ENCODE data around the gene STIM1.

STIM1 gene

DNA sequence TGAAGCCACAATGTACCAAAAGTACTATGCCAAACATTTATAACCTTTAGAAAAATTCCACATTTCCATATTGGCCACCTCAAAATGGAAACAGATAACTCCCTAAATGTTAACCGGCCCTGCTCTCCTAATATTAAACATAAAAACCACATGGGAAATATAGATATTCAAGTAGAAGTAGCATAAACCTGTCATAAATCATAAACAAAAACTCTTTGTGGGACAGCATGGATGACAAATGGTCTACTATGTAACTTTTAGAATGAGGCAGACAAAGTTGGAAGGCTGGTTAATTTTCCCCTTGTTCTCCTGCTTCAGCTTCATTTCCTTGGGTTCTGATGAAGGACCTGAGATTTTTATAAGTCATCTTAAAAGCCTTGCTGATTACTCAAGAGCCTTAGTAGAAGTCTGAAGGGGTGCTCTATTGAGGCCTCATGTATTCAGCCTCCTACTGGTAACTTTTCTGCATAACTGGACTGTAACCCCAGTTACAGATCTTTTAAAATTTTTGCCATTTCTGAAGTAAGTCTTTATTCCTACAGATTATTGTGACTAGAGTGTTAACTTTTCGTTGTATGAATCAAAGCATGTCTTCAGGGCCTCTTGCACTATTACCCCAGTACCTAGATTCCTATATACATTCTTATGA lies 116.4 kb downstream of the STIM1 start:
- H3K9me3 ChIP-seq (replicated peaks; ENCODE audit: low read length) = no peaks in the 10 kb centered on the region
- H3K36me3 ChIP-seq (ENCODE audit: insufficient read depth, low read length) = no peaks in the 10 kb centered on the region
- H3K9ac ChIP-seq (ENCODE audit: low read depth, low read length) = no peak overlapping the region
- H3K4me1 ChIP-seq (ENCODE audit: control insufficient read depth, insufficient read depth, low read length) = no peaks in the 10 kb centered on the region
- H3K4me3 ChIP-seq (ENCODE audit: low read length) = no peak overlapping the region
- no peaks in the 10 kb centered on the region for H3K27me3 ChIP-seq (ENCODE audit: control insufficient read depth, insufficient read depth, low read length)
- H3K4me2 ChIP-seq (ENCODE audit: low read length) = no peak overlapping the region

DNA sequence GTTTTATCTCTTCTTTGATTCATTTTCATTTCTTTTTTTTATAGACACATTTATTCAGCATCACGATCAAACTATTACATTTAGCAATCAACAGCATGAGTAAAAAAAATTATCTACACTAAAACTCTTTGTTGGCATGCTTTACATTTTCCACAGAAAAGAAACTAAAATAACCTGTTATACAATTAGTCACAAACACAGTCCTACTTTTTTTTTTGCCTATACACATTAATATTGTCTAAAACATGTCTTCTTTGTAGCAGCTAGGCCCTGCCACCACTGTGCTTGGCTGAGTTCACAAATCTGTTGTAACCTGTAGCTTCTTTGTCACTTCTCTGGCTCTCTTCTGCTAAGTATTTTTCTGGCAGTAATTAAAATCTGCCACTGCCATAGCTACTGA lies 117.0 kb downstream of the STIM1 start:
- Histone ChIP-seq H3K9ac (ENCODE audit: low read depth, low read length) (no peak overlapping the region), H3K4me3 (ENCODE audit: low read length) (no peak overlapping the region), H3K27me3 (ENCODE audit: control insufficient read depth, insufficient read depth, low read length) (no peaks in the 10 kb centered on the region), H3K4me1 (ENCODE audit: control insufficient read depth, insufficient read depth, low read length) (no peaks in the 10 kb centered on the region), H3K36me3 (ENCODE audit: insufficient read depth, low read length) (no peaks in the 10 kb centered on the region), H3K4me2 (ENCODE audit: low read length) (no peak overlapping the region), H3K9me3 (replicated peaks; ENCODE audit: low read length) (no peaks in the 10 kb centered on the region)

DNA sequence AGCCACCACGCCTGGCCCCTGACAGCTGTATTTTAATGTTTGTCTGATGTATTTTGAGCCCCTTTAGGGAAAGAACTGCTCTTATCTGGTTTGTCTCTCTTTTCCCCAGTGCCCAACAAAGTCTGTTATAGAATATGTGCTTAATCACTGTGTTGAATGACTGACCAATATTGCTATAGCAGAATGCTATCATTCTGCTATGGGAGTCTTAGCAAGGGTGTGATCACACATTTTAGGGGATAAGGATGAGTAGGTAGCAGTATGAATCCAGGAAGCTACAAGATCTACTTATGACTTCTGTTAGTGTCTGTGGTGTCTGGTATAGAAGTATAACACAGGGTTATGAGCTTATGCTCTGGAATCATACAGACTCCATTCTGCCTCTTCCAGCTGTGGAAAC lies 121.6 kb downstream of the STIM1 start:
- Histone ChIP-seq H3K36me3 (ENCODE audit: insufficient read depth, low read length) (no peaks in the 10 kb centered on the region), H3K4me2 (ENCODE audit: low read length) (no peak overlapping the region), H3K9me3 (replicated peaks; ENCODE audit: low read length) (no peaks in the 10 kb centered on the region), H3K9ac (ENCODE audit: low read depth, low read length) (no peak overlapping the region), H3K4me1 (ENCODE audit: control insufficient read depth, insufficient read depth, low read length) (no peaks in the 10 kb centered on the region), H3K4me3 (ENCODE audit: low read length) (no peak overlapping the region), H3K27me3 (ENCODE audit: control insufficient read depth, insufficient read depth, low read length) (no peaks in the 10 kb centered on the region)

DNA sequence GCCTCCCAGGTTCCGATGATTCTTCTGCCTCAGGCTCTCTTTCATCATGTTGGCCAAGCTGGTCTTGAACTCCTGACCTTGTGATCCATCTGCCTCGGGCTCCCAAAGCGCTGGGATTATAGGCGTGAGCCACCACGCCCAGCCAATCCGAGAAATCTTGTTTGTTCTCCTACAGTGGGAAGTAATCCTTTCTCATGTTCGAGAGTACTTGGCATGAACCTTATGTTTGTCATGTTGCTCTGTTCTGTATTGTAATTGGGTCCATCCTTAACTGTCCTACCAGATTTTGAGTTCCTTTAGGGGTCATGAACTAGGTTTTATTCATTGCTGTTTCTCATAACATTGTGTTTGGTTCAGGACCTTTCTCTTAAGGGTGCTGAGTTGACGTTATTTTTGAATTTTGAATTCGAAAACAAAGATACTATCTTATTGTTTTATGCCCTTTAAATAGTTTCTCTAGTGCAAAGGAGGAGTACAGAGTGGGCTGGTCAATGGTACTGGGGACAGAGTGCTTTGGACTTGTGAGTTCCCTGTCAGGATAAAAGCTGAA lies 125.7 kb downstream of the STIM1 start:
- Histone ChIP-seq H3K36me3 (ENCODE audit: insufficient read depth, low read length) (no peaks in the 10 kb centered on the region), H3K4me1 (ENCODE audit: control insufficient read depth, insufficient read depth, low read length) (no peaks in the 10 kb centered on the region), H3K9ac (ENCODE audit: low read depth, low read length) (no peak overlapping the region), H3K4me3 (ENCODE audit: low read length) (no peak overlapping the region), H3K4me2 (ENCODE audit: low read length) (no peak overlapping the region), H3K27me3 (ENCODE audit: control insufficient read depth, insufficient read depth, low read length) (no peaks in the 10 kb centered on the region), H3K9me3 (replicated peaks; ENCODE audit: low read length) (no peaks in the 10 kb centered on the region)

DNA sequence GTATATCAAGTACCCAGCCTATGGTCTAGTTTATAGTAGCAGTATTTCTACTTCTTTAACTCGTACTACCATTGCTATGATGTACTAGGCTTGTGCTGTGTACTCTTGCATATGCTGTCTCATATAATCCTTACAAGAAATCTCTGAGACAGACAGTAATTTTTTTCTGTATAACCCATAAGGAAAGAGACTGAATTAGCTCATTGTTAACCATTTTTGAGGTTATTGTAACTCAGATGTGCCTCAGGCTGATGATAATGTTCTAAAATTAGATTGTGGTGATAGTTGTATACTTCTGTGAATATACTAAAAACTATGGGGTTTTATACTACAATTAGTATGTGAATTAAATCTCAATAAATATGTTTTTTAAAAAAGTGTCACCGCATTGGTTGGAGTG lies 127.0 kb downstream of the STIM1 start:
- Histone ChIP-seq H3K9me3 (replicated peaks; ENCODE audit: low read length) (no peaks in the 10 kb centered on the region), H3K27me3 (ENCODE audit: control insufficient read depth, insufficient read depth, low read length) (no peaks in the 10 kb centered on the region), H3K4me2 (ENCODE audit: low read length) (no peak overlapping the region), H3K4me3 (ENCODE audit: low read length) (no peak overlapping the region), H3K4me1 (ENCODE audit: control insufficient read depth, insufficient read depth, low read length) (no peaks in the 10 kb centered on the region), H3K36me3 (ENCODE audit: insufficient read depth, low read length) (no peaks in the 10 kb centered on the region), H3K9ac (ENCODE audit: low read depth, low read length) (no peak overlapping the region)

DNA sequence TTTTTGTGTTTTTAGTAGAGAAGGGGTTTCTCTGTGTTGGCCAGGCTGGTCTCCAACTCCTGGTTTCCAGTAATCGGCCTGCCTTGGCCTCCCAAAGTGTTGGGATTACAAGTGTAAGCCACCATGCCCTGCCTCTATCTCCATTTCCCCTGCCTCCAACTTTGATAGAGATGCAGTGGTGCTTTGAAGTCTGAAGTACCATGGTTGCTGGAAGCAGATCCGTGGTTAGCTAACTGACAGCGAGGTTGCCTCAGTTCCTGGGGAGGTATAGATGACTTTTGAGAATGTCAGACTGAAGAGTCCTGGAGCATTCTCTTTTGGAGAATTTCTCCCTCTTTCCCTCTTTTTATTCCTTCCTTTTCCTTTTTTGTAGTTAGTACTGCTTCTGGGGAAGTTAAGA lies 127.6 kb downstream of the STIM1 start:
- no peaks in the 10 kb centered on the region for H3K36me3 ChIP-seq (ENCODE audit: insufficient read depth, low read length)
- no peaks in the 10 kb centered on the region for H3K27me3 ChIP-seq (ENCODE audit: control insufficient read depth, insufficient read depth, low read length)
- H3K4me3 ChIP-seq (ENCODE audit: low read length) = no peak overlapping the region
- no peaks in the 10 kb centered on the region for H3K4me1 ChIP-seq (ENCODE audit: control insufficient read depth, insufficient read depth, low read length)
- no peak overlapping the region for H3K9ac ChIP-seq (ENCODE audit: low read depth, low read length)
- no peaks in the 10 kb centered on the region for H3K9me3 ChIP-seq (replicated peaks; ENCODE audit: low read length)
- H3K4me2 ChIP-seq (ENCODE audit: low read length) = no peak overlapping the region

DNA sequence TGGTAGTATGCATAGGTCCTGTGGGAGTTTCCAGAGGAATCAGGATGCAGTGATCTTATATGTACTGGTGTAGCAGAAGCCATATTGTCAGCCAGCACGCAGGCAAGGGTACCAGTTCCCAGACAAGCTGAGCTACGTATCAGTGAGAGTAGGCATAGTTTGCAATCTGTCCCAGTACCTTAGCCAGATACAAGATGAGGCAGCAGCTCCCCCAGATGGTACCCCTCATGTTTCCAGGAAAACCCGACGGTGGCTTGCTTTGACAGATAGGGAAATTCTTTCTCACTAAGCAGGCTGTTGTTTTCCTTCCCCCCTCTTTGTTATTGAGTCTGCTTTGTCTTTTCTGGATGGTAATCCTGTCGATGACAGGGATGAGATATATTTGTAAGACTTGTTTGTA lies 129.4 kb downstream of the STIM1 start:
- no peaks in the 10 kb centered on the region for H3K4me1 ChIP-seq (ENCODE audit: control insufficient read depth, insufficient read depth, low read length)
- no peak overlapping the region for H3K9ac ChIP-seq (ENCODE audit: low read depth, low read length)

DNA sequence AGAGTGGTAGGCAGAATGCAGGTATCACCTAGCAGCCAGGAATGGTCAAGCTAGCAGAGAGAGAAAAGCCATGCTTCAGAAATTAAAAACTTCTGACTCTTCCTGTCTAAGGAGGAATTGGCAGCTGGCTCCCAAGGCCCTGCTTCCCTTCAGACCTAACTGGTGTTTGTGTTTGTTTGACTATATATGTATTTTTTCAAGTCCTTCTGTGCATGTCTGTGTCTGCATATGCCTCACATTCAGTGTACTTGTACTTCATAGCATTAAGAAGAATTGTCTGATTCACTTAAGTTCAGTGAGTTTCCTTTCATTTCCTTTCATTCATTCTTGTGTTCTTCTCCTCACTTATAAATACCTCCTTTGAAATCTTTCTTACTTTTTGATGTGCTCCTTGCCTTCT lies 130.2 kb downstream of the STIM1 start:
- H3K27me3 ChIP-seq (ENCODE audit: control insufficient read depth, insufficient read depth, low read length) = no peaks in the 10 kb centered on the region
- no peak overlapping the region for H3K4me3 ChIP-seq (ENCODE audit: low read length)
- H3K9me3 ChIP-seq (replicated peaks; ENCODE audit: low read length) = no peaks in the 10 kb centered on the region
- no peaks in the 10 kb centered on the region for H3K36me3 ChIP-seq (ENCODE audit: insufficient read depth, low read length)
- H3K4me1 ChIP-seq (ENCODE audit: control insufficient read depth, insufficient read depth, low read length) = no peaks in the 10 kb centered on the region
- no peak overlapping the region for H3K4me2 ChIP-seq (ENCODE audit: low read length)
- no peak overlapping the region for H3K9ac ChIP-seq (ENCODE audit: low read depth, low read length)

More for the DNA sequence above, 129.4 kb downstream of the STIM1 start:
- no peak overlapping the region for H3K4me3 ChIP-seq (ENCODE audit: low read length)
- H3K9me3 ChIP-seq (replicated peaks; ENCODE audit: low read length) = no peaks in the 10 kb centered on the region
- no peaks in the 10 kb centered on the region for H3K27me3 ChIP-seq (ENCODE audit: control insufficient read depth, insufficient read depth, low read length)
- H3K4me2 ChIP-seq (ENCODE audit: low read length) = no peak overlapping the region
- H3K36me3 ChIP-seq (ENCODE audit: insufficient read depth, low read length) = no peaks in the 10 kb centered on the region

DNA sequence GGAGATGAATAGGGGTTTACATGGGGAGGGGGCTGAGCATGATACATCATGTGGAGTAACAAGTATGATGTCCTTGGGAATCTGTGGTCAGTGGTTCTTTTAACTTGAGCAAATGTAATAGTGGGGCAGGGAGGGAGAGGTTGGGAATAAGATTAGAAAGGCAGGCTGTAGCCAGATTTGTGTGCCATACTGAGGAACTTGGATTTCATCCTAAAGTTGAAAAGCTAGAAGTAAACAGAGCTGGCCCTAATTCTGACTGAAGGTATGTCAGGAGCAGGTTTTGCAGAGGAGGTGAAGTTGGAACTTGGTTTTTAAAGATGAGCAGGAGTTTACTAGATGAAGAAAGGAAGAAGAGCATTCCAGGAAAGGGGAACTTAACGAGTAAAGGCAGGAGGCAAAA lies 130.8 kb downstream of the STIM1 start:
- Histone ChIP-seq H3K4me3 (ENCODE audit: low read length) (no peak overlapping the region), H3K4me2 (ENCODE audit: low read length) (no peak overlapping the region), H3K9ac (ENCODE audit: low read depth, low read length) (no peak overlapping the region), H3K36me3 (ENCODE audit: insufficient read depth, low read length) (no peaks in the 10 kb centered on the region), H3K4me1 (ENCODE audit: control insufficient read depth, insufficient read depth, low read length) (no peaks in the 10 kb centered on the region), H3K9me3 (replicated peaks; ENCODE audit: low read length) (no peaks in the 10 kb centered on the region), H3K27me3 (ENCODE audit: control insufficient read depth, insufficient read depth, low read length) (no peaks in the 10 kb centered on the region)

DNA sequence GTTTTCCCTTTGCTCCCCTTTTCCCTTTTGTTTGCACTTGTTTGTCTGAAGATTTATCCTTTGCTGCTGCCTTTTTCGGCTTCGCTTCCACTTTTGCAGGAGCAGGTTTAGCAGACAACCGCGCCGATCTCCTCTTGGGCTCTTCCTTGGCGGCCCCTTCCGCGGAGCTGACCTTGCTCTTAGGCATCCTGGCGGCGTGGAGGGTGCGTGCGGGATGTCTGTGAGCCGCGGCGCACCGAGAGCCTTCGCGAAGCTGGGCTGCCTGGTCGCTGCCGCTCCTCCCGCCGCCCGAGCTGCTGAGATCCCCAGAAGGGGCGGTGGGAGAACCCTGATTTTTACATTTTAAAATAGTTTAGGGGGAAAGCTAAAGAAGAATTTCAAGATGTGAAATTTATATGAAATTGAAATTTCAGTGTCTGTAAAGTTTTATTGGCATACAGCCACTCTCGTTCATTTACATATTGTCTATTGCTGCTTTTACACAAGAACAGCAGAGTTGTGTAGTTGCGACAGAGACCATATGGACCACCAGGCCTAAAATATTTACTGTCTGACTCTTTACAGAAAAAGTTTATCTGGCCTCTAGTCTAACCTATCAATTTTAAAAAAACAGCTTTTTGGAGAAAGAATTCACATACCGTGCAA lies 133.9 kb downstream of the STIM1 start:
- Histone ChIP-seq H3K36me3 (ENCODE audit: insufficient read depth, low read length) (no peaks in the 10 kb centered on the region), H3K4me1 (ENCODE audit: control insufficient read depth, insufficient read depth, low read length) (no peaks in the 10 kb centered on the region), H3K4me2 (ENCODE audit: low read length) (no peak overlapping the region), H3K27me3 (ENCODE audit: control insufficient read depth, insufficient read depth, low read length) (no peaks in the 10 kb centered on the region), H3K4me3 (ENCODE audit: low read length) (no peak overlapping the region), H3K9me3 (replicated peaks; ENCODE audit: low read length) (no peaks in the 10 kb centered on the region), H3K9ac (ENCODE audit: low read depth, low read length) (no peak overlapping the region)

DNA sequence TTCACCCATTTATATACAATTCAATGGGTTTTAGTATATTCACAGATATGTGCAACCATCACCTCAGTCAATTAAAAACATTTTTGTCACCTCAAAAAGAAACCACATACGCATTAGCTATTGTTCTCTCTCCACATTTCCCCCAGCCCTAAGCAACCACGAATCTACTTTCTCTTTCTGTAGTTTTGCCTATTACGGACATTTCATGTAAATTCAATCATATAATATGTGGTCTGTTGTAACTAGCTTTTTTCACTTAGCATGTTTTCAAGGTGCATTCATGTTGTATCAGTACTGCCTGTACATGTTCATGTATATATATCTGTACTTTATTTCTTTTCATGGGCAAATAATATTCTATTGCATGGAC lies 134.4 kb downstream of the STIM1 start:
- no peaks in the 10 kb centered on the region for H3K9me3 ChIP-seq (replicated peaks; ENCODE audit: low read length)
- no peaks in the 10 kb centered on the region for H3K36me3 ChIP-seq (ENCODE audit: insufficient read depth, low read length)
- H3K4me1 ChIP-seq (ENCODE audit: control insufficient read depth, insufficient read depth, low read length) = no peaks in the 10 kb centered on the region
- no peak overlapping the region for H3K9ac ChIP-seq (ENCODE audit: low read depth, low read length)
- no peak overlapping the region for H3K4me3 ChIP-seq (ENCODE audit: low read length)
- no peak overlapping the region for H3K4me2 ChIP-seq (ENCODE audit: low read length)
- no peaks in the 10 kb centered on the region for H3K27me3 ChIP-seq (ENCODE audit: control insufficient read depth, insufficient read depth, low read length)

DNA sequence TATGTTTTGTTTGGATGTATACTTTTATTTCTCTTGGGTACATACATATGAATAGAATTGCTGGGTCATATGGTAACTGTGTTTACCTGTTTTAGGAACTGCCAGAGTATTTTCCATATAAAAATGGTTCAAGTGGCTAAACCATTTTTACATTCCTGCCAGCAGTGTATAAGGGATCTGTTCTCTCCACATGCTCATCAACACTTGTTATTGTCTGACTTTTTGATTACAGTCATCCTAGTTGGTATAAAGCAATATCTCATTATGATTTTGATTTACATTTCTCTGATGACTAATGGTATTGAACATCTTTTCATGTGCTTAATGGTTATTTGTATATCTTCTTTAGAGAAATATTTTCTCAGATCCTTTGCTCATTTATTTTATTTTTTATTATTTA lies 134.9 kb downstream of the STIM1 start:
- Histone ChIP-seq H3K36me3 (ENCODE audit: insufficient read depth, low read length) (no peaks in the 10 kb centered on the region), H3K27me3 (ENCODE audit: control insufficient read depth, insufficient read depth, low read length) (no peaks in the 10 kb centered on the region), H3K4me3 (ENCODE audit: low read length) (no peak overlapping the region), H3K9me3 (replicated peaks; ENCODE audit: low read length) (no peaks in the 10 kb centered on the region), H3K4me2 (ENCODE audit: low read length) (no peak overlapping the region), H3K4me1 (ENCODE audit: control insufficient read depth, insufficient read depth, low read length) (no peaks in the 10 kb centered on the region), H3K9ac (ENCODE audit: low read depth, low read length) (no peak overlapping the region)
